Psoas muscle (tissue), 8 donors: Measurements from ENCODE around the gene RPS21. TPM values are rescaled to one million over a fixed set of nuclear protein-coding genes. Genes with fewer than 3 reads are reported as not detected.

Source experiments
- ATAC-seq, 4 donors: fragments of 200-7000 bp; cut with Tn5 transposase; one replicate each; pipeline ENCODE4 v1.9.1; 2020; ENCODE audit warnings: moderate library complexity in 3 of 4, mild to moderate bottlenecking in 2 of 4
- DNase-seq, 2 donors: peaks; one replicate each; pipeline ENCODE4 v3.0.0-alpha.2; 2020
- H3K27ac ChIP-seq: fragments of 200-600 bp; one replicate; pipeline ENCODE4 v1.8.0; 2022
- H3K27me3 ChIP-seq, 3 donors: fragments of 200-600 bp in 1 of 3; one replicate each; pipeline versions ENCODE4 v1.6.1 to v1.8.0; 2013 to 2022; ENCODE audit warnings: low read length in 2 of 3, mild to moderate bottlenecking in 2 of 3, moderate library complexity in 1 of 3; ENCODE audit not compliant: insufficient read depth in 3 of 3
- H3K36me3 ChIP-seq, 2 donors: fragments of 200-600 bp in 1 of 2; one replicate each; pipeline versions ENCODE4 v1.6.1 to v1.8.0; 2013 to 2022; ENCODE audit warnings: low read depth in 1 of 2, mild to moderate bottlenecking in 1 of 2, moderate library complexity in 1 of 2; ENCODE audit not compliant: insufficient read depth in 1 of 2
- H3K4me1 ChIP-seq: fragments of 200-600 bp; one replicate; pipeline ENCODE4 v1.8.0; 2022
- H3K4me3 ChIP-seq: fragments of 200-600 bp; one replicate; pipeline ENCODE4 v1.8.0; 2022; ENCODE audit warnings: mild to moderate bottlenecking
- H3K9me3 ChIP-seq: fragments of 200-600 bp; one replicate; pipeline ENCODE4 v1.8.0; 2022
- CTCF ChIP-seq: fragments of 200-600 bp; IDR thresholded peaks from one replicate; pipeline ENCODE4 v1.8.0; 2022; ENCODE audit warnings: antibody characterized with exemption
- WGBS, 3 donors: extraction: QIAGEN DNeasy Blood & Tissue Kit; methylation state at CpG; one replicate each; pipeline versions ENCODE4 v1.1.6 to v1.1.7; 2013; 5-methylcytosine and 5-hydroxymethylcytosine counted together
- intact Hi-C, 2 donors: fragments of 100-400 bp; cut with DNase I; formaldehyde crosslinking; loops; one replicate each; pipeline versions ENCODE4 v1.11.0 to v1.14.2; 2022
- polyA plus RNA-seq, 3 donors: library from polyadenylated mRNA; stranded (reverse); fragments of 200-250 nt; gene quantifications; one replicate each; pipeline ENCODE4 v1.2.3, GENCODE V29; 2013
- total RNA-seq, 4 donors: library from RNA; stranded (reverse); fragmentation: NEBNext Ultra II Directional in 2 of 4; extraction: Animal tissue kit (Norgen Biotek cat#: 25700) in 2 of 4; gene quantifications; one replicate each; pipeline versions ENCODE4 v1.2.1 to v1.2.4, GENCODE V29; 2021 to 2023
- donor health status: healthy with polysubstance abuse.
- donor health status: DM: no; HTN: no; CAD: no; lungs with moderate emphysema.
- donor health status: Bipolar disorder and iron deficiency.
- donor health status: healthy.
- donor health status: DM: yes; HTN: yes; CAD: no.
- donor health status: DM: no; HTN: no; CAD: no.
- donor health status: DM: no; HTN: no; CAD: no.
- donor health status: DM: yes; HTN: yes; CAD: no.

The RPS21 gene
- total and polyA plus RNA-seq, 7 donors: 602 to 5,162 (median 1,206) TPM

DNA sequence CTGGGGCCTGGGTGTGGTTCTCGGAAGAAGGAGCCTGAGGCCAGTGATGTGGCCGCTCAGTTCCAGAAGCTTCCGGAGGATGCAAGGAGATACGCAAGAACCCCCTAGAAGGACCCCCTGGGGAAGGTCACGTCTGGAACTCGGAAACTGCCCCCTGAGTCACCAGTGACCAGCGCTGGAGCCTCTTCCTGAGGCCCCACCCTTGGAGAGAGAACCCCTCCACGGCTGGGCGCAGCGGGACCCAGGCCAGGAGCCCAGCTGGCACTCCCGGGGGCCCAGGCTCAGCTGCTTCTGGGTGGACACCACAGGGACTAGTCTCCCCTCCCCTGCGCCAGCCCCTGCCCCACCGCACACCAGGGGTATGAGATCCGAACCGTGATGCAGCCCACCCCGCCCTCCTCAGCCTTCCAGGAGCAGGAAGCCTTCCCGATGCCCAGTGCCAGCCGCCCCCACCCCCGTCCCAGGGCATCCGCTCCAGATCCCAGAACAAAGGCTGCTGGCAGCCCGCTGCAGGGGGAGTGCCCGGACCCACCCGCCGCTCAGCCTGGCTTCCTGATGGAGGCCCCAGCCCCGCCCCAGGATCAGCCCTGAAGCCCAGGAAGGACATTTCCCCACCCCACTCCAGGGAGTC lies 27.3 kb upstream of the RPS21 start:
- DNase-seq (peak; percentile 57 to 74), ATAC-seq (peak in 2 of 4 donors; percentile 5 to 7)
- H3K4me3 ChIP-seq: no peak overlapping the region
- no peaks in the 10 kb centered on the region for H3K27me3 ChIP-seq
- TF ChIP-seq CTCF: no peak
- peaks cover 68% of the 10 kb centered on the region for H3K4me1 ChIP-seq
- WGBS, 3 donors: 16 to 37% (median 22%) methylated on average over 17 to 25 of the region's 25 CpGs
- H3K27ac ChIP-seq: peak overlapping the region; percentile 85
- intact Hi-C loops: no loop called here
- no peaks in the 10 kb centered on the region for H3K9me3 ChIP-seq
- peaks cover 0 to 5% of the 10 kb centered on the region in 2 donors for H3K36me3 ChIP-seq

DNA sequence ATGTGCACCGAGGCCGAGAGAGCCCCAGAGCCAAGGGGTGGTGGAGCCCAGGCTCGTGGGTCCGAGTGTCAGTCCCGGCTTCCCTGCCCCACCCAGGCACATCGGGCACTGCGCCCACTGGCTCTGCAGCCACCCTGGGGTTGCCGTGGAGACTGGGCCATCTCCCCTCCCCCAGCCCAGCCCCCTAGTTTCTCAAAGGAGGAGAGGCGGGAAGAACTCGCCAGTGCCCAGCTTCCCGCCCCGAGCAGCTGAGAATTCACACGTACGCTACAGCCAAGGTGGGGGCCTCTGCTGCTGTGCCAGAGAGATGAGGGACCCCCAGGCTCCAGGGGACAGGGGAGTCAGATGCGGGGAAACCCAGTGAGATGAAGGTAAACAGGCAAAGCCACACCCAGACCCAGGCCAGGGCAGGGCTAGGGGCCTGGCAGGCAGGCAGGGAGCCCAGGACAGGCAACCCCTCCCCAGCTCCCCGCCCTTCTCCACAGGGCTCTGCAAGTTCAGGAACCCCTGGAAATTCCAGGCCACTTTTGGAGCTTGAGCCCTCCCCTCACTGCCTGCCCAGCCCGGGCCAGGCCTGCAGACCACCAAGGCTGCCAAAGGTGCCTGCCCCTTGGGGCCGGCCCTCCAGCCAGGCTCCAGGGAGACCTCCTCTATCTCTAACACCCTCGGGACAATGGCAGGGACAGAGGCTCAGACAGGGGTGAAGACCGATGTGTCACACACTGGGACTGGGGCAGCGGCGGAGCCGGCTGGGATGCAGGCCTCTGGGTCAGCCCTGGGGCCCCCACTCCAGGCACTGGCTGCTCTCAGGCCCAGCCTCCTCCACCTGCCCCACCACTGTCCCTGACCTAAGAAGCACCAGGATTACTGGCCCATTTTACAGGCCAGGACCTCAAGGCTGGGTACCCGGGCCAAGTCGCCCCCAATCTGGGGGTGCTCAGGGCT lies 25.8 kb upstream of the RPS21 start:
- DNase-seq (peak; percentile 29 to 60), ATAC-seq (no peak)
- no peaks in the 10 kb centered on the region for H3K9me3 ChIP-seq
- no peak for TF ChIP-seq CTCF
- H3K27me3 ChIP-seq: no peaks in the 10 kb centered on the region
- no peak overlapping the region for H3K4me3 ChIP-seq
- intact Hi-C loops: no loop called here
- peak overlapping the region; percentile 41 for H3K27ac ChIP-seq
- peaks cover 67% of the 10 kb centered on the region for H3K4me1 ChIP-seq
- 62 to 66% (median 63%) methylated on average over 25 of the region's 25 CpGs for WGBS, 3 donors
- peaks cover 0 to 5% of the 10 kb centered on the region in 2 donors for H3K36me3 ChIP-seq

DNA sequence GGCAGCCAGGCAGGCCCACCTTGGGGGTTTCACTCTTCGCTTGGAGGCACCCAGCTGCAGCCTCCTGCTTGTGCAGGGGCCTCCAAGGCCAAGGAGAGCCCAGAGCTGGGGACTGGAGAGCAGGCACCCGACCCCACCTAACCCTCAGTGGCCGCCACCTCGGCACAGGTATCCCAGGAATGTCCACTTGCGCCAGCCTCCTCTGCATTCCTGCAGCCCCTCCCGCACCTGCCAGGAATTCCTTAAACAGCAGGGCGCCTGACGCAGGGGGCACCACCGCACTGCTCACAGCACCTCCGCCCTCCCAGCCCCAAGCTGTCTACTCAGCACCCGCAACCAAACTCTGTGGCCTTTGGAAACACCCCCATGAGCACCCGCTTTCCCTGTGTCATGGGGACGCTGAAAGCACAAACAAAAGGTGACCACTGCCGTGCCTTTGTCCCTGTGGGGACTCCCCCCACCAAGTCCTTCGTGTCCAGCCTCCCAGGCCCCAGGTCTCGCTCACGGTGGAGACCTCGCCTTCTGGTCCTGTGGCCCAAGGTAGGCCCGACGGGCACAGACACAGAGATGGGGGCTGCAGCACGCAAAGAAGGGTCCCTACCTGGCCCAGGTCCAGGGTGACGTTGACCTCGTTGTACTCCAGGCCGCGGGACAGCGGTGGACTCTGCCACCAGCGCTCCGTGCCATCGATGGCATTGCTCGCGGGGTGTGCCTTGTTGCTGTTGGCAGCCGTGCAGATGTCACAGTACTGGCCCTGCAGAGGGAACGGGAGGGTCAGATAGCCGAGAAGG lies 24.9 kb upstream of the RPS21 start:
- DNase-seq (peak; percentile 14 to 50), ATAC-seq (no peak)
- Histone ChIP-seq H3K4me1 (peaks cover 63% of the 10 kb centered on the region), H3K9me3 (no peaks in the 10 kb centered on the region), H3K36me3 (peaks cover 0 to 5% of the 10 kb centered on the region in 2 donors), H3K27ac (peak overlapping the region; percentile 41), H3K27me3 (no peaks in the 10 kb centered on the region), H3K4me3 (no peak overlapping the region)
- 67 to 72% (median 70%) methylated on average over 34 of the region's 34 CpGs for WGBS, 3 donors
- no peak for TF ChIP-seq CTCF
- intact Hi-C loops: no loop called here

DNA sequence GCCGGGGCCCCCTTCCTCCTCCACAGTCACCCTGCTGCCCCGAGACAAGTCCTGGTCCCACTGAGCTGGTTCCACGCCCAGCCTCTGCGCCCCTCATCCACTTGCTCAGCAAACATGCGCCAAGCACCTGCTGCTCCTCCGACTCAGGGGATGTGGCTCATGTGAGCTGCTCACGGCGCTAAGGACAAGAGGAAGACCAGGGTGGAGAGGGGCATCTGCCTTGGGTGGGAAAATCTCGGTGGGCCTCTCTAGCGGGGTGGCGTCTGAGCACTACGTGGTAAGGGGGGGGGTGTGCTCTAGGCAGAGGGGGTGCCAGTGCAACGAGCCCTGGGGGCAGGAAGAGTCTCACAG lies 24.3 kb upstream of the RPS21 start:
- H3K36me3 ChIP-seq: peaks cover 0 to 5% of the 10 kb centered on the region in 2 donors
- no peak overlapping the region for H3K27ac ChIP-seq
- WGBS, 3 donors: 58 to 64% (median 63%) methylated on average over 13 of the region's 13 CpGs
- DNase-seq: no peak
- TF ChIP-seq CTCF: no peak
- H3K4me1 ChIP-seq: peaks cover 60% of the 10 kb centered on the region
- no peaks in the 10 kb centered on the region for H3K9me3 ChIP-seq
- ATAC-seq: no peak
- H3K4me3 ChIP-seq: no peak overlapping the region
- H3K27me3 ChIP-seq: no peaks in the 10 kb centered on the region
- intact Hi-C loops: no loop called here
